Keratinocyte (primary cell): ENCODE results near the gene ZBTB24. TPM values are rescaled to one million over a fixed set of nuclear protein-coding genes. Genes with fewer than 3 reads are reported as not detected.

ENCODE experiments used
- DNase-seq: peaks from one replicate; pipeline ENCODE4 v3.0.0-alpha.2; 2011; ENCODE audit warnings: low read depth, missing footprints, low spot score
- FAIRE-seq: peaks from 2 replicates; lab custom pipeline; 2011; peaks lifted over from hg19 to GRCh38; lab: Jason Lieb, UNC
- H2AFZ ChIP-seq: 2 replicates; pipeline ENCODE4 v1.6.0; 2012; ENCODE audit warnings: low read length, control low read depth, inconsistent platforms; ENCODE audit not compliant: control insufficient read depth
- H3K27ac ChIP-seq: 2 replicates; pipeline ENCODE4 v1.5.1; 2011; ENCODE audit warnings: low read length; ENCODE audit not compliant: control insufficient read depth, insufficient read depth
- H3K27me3 ChIP-seq: 3 replicates; pipeline ENCODE4 v1.6.0; 2011; ENCODE audit warnings: low read length; ENCODE audit not compliant: control insufficient read depth, insufficient read depth; ENCODE audit errors: extremely low read depth
- H3K36me3 ChIP-seq, 2 experiments: 2 replicates in 1 of 2; 3 replicates in 1 of 2; pipeline ENCODE4 v1.5.1; 2011; ENCODE audit warnings: low read length in 2 of 2, mild to moderate bottlenecking in 1 of 2; ENCODE audit not compliant: control insufficient read depth in 2 of 2, insufficient read depth in 2 of 2; ENCODE audit errors: extremely low read depth in 1 of 2
- H3K4me1 ChIP-seq: 3 replicates; pipeline ENCODE4 v1.5.1; 2011; ENCODE audit warnings: low read length; ENCODE audit not compliant: control insufficient read depth, insufficient read depth; ENCODE audit errors: extremely low read depth
- H3K4me2 ChIP-seq: 3 replicates; pipeline ENCODE4 v1.6.0; 2011; ENCODE audit warnings: low read depth, low read length; ENCODE audit not compliant: control insufficient read depth, insufficient read depth; ENCODE audit errors: extremely low read depth
- H3K4me3 ChIP-seq, 3 experiments: fragments of 200-600 bp in 1 of 3; sonication (generic) in 1 of 3; 2 replicates in 2 of 3; 3 replicates in 1 of 3; pipeline ENCODE4 v1.5.1; 2011 to 2016; ENCODE audit warnings: low read length in 3 of 3, mild to moderate bottlenecking in 3 of 3, control low read depth in 2 of 3, inconsistent platforms in 1 of 3, low read depth in 1 of 3, mixed read lengths in 1 of 3, mixed run types in 1 of 3, moderate library complexity in 1 of 3; ENCODE audit not compliant: control insufficient read depth in 2 of 3, insufficient read depth in 2 of 3; ENCODE audit errors: extremely low read depth in 1 of 3
- H3K79me2 ChIP-seq: 2 replicates; pipeline ENCODE4 v1.6.0; 2012; ENCODE audit warnings: low read length; ENCODE audit not compliant: control insufficient read depth, insufficient read depth
- H3K9ac ChIP-seq: 3 replicates; pipeline ENCODE4 v1.6.0; 2011; ENCODE audit warnings: low read length; ENCODE audit not compliant: control insufficient read depth, insufficient read depth; ENCODE audit errors: extremely low read depth
- H3K9me1 ChIP-seq: 3 replicates; pipeline ENCODE4 v1.6.0; 2011; ENCODE audit warnings: low read length; ENCODE audit not compliant: control insufficient read depth, insufficient read depth; ENCODE audit errors: extremely low read depth
- H3K9me3 ChIP-seq: 2 replicates; pipeline ENCODE4 v1.5.1; 2012; ENCODE audit warnings: low read depth, low read length; ENCODE audit not compliant: control insufficient read depth
- H4K20me1 ChIP-seq: 3 replicates; pipeline ENCODE4 v1.6.0; 2011; ENCODE audit warnings: low read length; ENCODE audit not compliant: control insufficient read depth, insufficient read depth; ENCODE audit errors: extremely low read depth
- EZH2 ChIP-seq: IDR thresholded peaks from one replicate; pipeline ENCODE4 v1.6.1; 2012; ENCODE audit warnings: inconsistent platforms, mild to moderate bottlenecking, low read length, moderate library complexity
- dilution Hi-C: fragments of 300-500 bp; cut with MboI; formaldehyde crosslinking; loops from one replicate; pipeline ENCODE4 v1.7.0; 2020; ENCODE audit warnings: low sequenced_read_pairs; ENCODE audit not compliant: extremely low pct_ligation_motif_present
- polyA plus RNA-seq, 5 experiments: library from polyadenylated mRNA; depleted of rRNA in 3 of 5; stranded (reverse) in 3 of 5; stranded (forward) in 1 of 5; unstranded in 1 of 5; fragments of >200 nt; gene quantifications; 1 replicate in 1 of 5; 2 replicates in 3 of 5; 3 replicates in 1 of 5; pipeline versions ENCODE4 v1.2.1 to v1.2.3, GENCODE V29; 2011 to 2012; ENCODE audit warnings: missing spikeins in 2 of 5, low read depth in 1 of 5, low replicate concordance in 1 of 5
- TF ChIP-seq, protein P1 (sequence below), 3 experiments: IDR thresholded peaks in 1 of 3; conservative IDR thresholded peaks in 1 of 3; optimal IDR thresholded peaks in 1 of 3; 2 replicates in 2 of 3; 3 replicates in 1 of 3; pipeline versions ENCODE3 to v1.5.1; 2011; ENCODE audit warnings: low read length in 3 of 3, mild to moderate bottlenecking in 3 of 3, moderate library complexity in 2 of 3, control low read depth in 1 of 3, inconsistent platforms in 1 of 3; ENCODE audit not compliant: insufficient read depth in 2 of 3; ENCODE audit errors: extremely low read depth in 1 of 3

Gene ZBTB24
- polyA plus RNA-seq, 1 donor (not counting 4 experiments of a cell fraction or from before 2014, with no cell fraction given): 4.6 TPM

GRCh38 chr6:109498936-109499335 lies 15.9 kb upstream of the ZBTB24 start:
- no peaks in the 10 kb centered on the region for H3K79me2 ChIP-seq
- TF ChIP-seq, protein P1, sequence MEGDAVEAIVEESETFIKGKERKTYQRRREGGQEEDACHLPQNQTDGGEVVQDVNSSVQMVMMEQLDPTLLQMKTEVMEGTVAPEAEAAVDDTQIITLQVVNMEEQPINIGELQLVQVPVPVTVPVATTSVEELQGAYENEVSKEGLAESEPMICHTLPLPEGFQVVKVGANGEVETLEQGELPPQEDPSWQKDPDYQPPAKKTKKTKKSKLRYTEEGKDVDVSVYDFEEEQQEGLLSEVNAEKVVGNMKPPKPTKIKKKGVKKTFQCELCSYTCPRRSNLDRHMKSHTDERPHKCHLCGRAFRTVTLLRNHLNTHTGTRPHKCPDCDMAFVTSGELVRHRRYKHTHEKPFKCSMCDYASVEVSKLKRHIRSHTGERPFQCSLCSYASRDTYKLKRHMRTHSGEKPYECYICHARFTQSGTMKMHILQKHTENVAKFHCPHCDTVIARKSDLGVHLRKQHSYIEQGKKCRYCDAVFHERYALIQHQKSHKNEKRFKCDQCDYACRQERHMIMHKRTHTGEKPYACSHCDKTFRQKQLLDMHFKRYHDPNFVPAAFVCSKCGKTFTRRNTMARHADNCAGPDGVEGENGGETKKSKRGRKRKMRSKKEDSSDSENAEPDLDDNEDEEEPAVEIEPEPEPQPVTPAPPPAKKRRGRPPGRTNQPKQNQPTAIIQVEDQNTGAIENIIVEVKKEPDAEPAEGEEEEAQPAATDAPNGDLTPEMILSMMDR (optimal IDR thresholded peaks at IDR 0.05 in 1 of 3, IDR thresholded peaks at IDR 0.05 in 1 of 3, conservative IDR thresholded peaks at IDR 0.05 in 1 of 3; ENCODE audit: extremely low read depth in 1 of 3, insufficient read depth in 2 of 3, low read length in 3 of 3): no peak
- no peak for TF ChIP-seq EZH2
- no peaks in the 10 kb centered on the region for H3K36me3 ChIP-seq
- dilution Hi-C loops: no loop called here
- no peak overlapping the region for H3K9ac ChIP-seq
- H3K4me1 ChIP-seq: no peaks in the 10 kb centered on the region
- no peaks in the 10 kb centered on the region for H3K9me1 ChIP-seq
- FAIRE-seq: no peak
- no peak overlapping the region for H3K4me2 ChIP-seq
- H3K27me3 ChIP-seq: peaks cover 6% of the 10 kb centered on the region
- no peak overlapping the region for H3K4me3 ChIP-seq
- H2AFZ ChIP-seq: no peak overlapping the region
- no peak for DNase-seq
- H4K20me1 ChIP-seq: no peaks in the 10 kb centered on the region
- H3K9me3 ChIP-seq: no peaks in the 10 kb centered on the region
- H3K27ac ChIP-seq: no peak overlapping the region

GRCh38 chr6:109498052-109498451 lies 15.0 kb upstream of the ZBTB24 start:
- no peak for FAIRE-seq
- TF ChIP-seq, protein P1 (optimal IDR thresholded peaks at IDR 0.05 in 1 of 3, IDR thresholded peaks at IDR 0.05 in 1 of 3, conservative IDR thresholded peaks at IDR 0.05 in 1 of 3; ENCODE audit: extremely low read depth in 1 of 3, insufficient read depth in 2 of 3, low read length in 3 of 3): no peak
- TF ChIP-seq EZH2: no peak
- dilution Hi-C loops: no loop called here
- H4K20me1 ChIP-seq: no peaks in the 10 kb centered on the region
- H3K9me1 ChIP-seq: no peaks in the 10 kb centered on the region
- H3K79me2 ChIP-seq: no peaks in the 10 kb centered on the region
- H3K36me3 ChIP-seq: no peaks in the 10 kb centered on the region
- no peak overlapping the region for H3K27ac ChIP-seq
- no peaks in the 10 kb centered on the region for H3K9me3 ChIP-seq
- H3K27me3 ChIP-seq: peaks cover 6% of the 10 kb centered on the region
- H3K4me3 ChIP-seq: no peak overlapping the region
- H3K9ac ChIP-seq: no peak overlapping the region
- DNase-seq: no peak
- H3K4me1 ChIP-seq: no peaks in the 10 kb centered on the region
- no peak overlapping the region for H2AFZ ChIP-seq
- no peak overlapping the region for H3K4me2 ChIP-seq
